MM.1S (cell line): ENCODE measurements around the gene FDPS.

ENCODE experiments used
- DNase-seq: peaks from one replicate; pipeline ENCODE4 v3.0.0-alpha.2; 2015
- H2AFZ ChIP-seq: fragments of 300-600 bp; sonication (generic); 2 replicates; pipeline ENCODE4 v1.6.0; 2016; ENCODE audit warnings: antibody characterized with exemption, low read length
- H3F3A ChIP-seq: fragments of 300-600 bp; sonication (generic); 2 replicates; pipeline ENCODE4 v1.6.1; 2016; ENCODE audit warnings: mild to moderate bottlenecking, antibody characterized with exemption, low read length, moderate library complexity, mixed read lengths; ENCODE audit not compliant: insufficient read depth
- H3K27ac ChIP-seq: fragments of 300-600 bp; sonication (generic); 2 replicates; pipeline ENCODE4 v1.5.1; 2016; ENCODE audit warnings: mild to moderate bottlenecking, low read length
- H3K27me3 ChIP-seq: fragments of 300-600 bp; sonication (generic); replicated peaks from 2 replicates; pipeline ENCODE4 v1.6.0; 2016; ENCODE audit warnings: low read length; ENCODE audit not compliant: insufficient read depth
- H3K36me3 ChIP-seq: fragments of 300-600 bp; sonication (generic); replicated peaks from 2 replicates; pipeline ENCODE4 v1.6.1; 2016; ENCODE audit warnings: mild to moderate bottlenecking, low read length, mixed read lengths; ENCODE audit not compliant: insufficient read depth
- H3K4me1 ChIP-seq: fragments of 300-600 bp; sonication (generic); 2 replicates; pipeline ENCODE4 v1.6.1; 2016; ENCODE audit warnings: low read length, mixed read lengths
- H3K4me2 ChIP-seq: fragments of 300-600 bp; sonication (generic); 2 replicates; pipeline ENCODE4 v1.6.0; 2016; ENCODE audit warnings: low read depth, low read length
- H3K4me3 ChIP-seq: fragments of 300-600 bp; sonication (generic); 2 replicates; pipeline ENCODE4 v1.5.1; 2016; ENCODE audit warnings: low read length, mixed read lengths
- H3K79me2 ChIP-seq: fragments of 300-600 bp; sonication (generic); 2 replicates; pipeline ENCODE4 v1.6.1; 2016; ENCODE audit warnings: mixed run types, low read length, mixed read lengths
- H3K9ac ChIP-seq: fragments of 300-600 bp; sonication (generic); 2 replicates; pipeline ENCODE4 v1.6.1; 2016; ENCODE audit warnings: low read length, mixed read lengths
- H3K9me2 ChIP-seq: fragments of 300-600 bp; sonication (generic); replicated peaks from 2 replicates; pipeline ENCODE4 v1.6.1; 2016; ENCODE audit warnings: mild to moderate bottlenecking, low read length, mixed read lengths; ENCODE audit not compliant: insufficient read depth
- H3K9me3 ChIP-seq: fragments of 300-600 bp; sonication (generic); replicated peaks from 2 replicates; pipeline ENCODE4 v1.6.1; 2016; ENCODE audit warnings: mild to moderate bottlenecking, low read length, mixed read lengths; ENCODE audit not compliant: insufficient read depth
- H4K20me1 ChIP-seq: fragments of 300-600 bp; sonication (generic); 2 replicates; pipeline ENCODE4 v1.6.1; 2016; ENCODE audit warnings: mild to moderate bottlenecking, low read length, moderate library complexity, mixed read lengths; ENCODE audit not compliant: insufficient read depth
- EZH2 ChIP-seq: fragments of 300-600 bp; sonication (generic); optimal IDR thresholded peaks from 2 replicates; pipeline ENCODE3; 2017; ENCODE audit warnings: low read depth, mild to moderate bottlenecking, antibody characterized with exemption, low read length, mixed read lengths
- EZH2phosphoT487 ChIP-seq: fragments of 300-600 bp; sonication (generic); IDR thresholded peaks from 2 replicates; pipeline ENCODE4 v1.6.1; 2018; ENCODE audit warnings: antibody characterized with exemption, low read length
- TF ChIP-seq, protein P1 (sequence below): fragments of 300-600 bp; sonication (generic); IDR thresholded peaks from 2 replicates; pipeline ENCODE4 v1.5.1; 2016; ENCODE audit warnings: antibody characterized with exemption, low read length, mixed read lengths

FDPS gene

DNA sequence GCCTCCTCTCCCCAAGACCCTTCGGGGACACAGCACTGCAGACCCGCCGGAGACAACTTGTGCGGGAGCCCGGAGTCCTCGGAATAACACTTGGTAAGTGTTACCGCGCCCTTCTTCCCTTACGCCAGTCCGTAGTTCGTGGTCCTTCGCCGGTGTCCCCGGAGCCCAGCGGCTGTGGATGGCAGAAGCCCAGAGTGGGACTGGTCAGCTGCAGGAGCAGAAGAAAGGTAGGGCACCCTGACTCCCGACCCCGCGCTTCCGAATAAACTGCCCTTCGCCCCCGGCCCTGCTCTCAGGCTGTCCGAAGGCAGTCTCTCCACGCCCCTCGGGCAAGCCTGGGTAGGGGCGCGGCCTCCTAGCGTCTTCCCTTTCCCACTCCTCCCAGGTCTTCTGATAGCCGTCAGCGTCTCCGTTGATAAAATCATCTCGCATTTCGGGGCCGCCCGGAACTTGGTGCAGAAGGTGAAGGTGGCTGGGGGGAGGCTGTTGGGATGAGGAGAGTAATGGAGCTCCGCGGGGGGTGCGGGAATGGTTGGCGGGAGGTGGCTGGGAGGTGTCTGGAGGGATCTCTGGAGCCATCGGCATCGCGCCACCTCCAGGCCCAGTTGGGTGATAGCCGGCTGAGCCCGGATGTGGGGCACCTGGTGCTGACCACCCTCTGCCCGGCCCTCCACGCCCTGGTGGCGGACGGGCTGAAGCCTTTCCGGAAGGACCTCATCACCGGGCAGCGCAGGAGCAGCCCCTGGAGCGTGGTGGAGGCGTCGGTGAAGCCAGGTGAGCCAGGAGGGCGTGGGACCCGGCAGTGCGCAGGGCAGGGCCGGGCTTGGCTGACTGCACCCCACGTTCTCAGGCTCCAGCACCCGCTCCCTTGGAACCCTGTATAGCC lies 16.3 kb downstream of the FDPS start:
- DNase-seq = peak; percentile 17

DNA sequence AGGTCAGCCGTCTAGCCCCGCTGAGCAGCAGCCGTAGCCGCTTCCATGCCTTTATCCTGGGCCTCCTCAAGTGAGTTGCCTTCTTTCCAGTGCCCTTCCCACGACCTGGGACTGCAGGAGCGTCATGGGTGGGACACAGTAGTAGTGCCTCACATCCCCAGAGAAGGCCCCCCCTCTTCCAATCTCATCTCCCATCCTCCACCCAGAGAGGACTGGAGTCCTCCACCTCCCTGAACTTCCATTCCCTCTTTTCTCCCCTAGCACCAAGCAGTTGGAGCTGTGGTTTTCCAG lies 16.9 kb downstream of the FDPS start:
- DNase-seq = no peak
- peaks cover 34% of the 10 kb centered on the region for H3F3A ChIP-seq
- no peaks in the 10 kb centered on the region for H4K20me1 ChIP-seq
- H3K27ac ChIP-seq = no peak overlapping the region
- H3K9ac ChIP-seq = no peak overlapping the region
- H2AFZ ChIP-seq = no peak overlapping the region
- 0 out of 2 replicates have a peak, but pooled peaks cover 7% of the 10 kb centered on the region for H3K4me1 ChIP-seq
- no peak overlapping the region for H3K4me2 ChIP-seq
- no peaks in the 10 kb centered on the region for H3K36me3 ChIP-seq
- no peak overlapping the region for H3K4me3 ChIP-seq
- H3K27me3 ChIP-seq = no peaks in the 10 kb centered on the region
- no peaks in the 10 kb centered on the region for H3K9me3 ChIP-seq
- TF ChIP-seq, protein P1, sequence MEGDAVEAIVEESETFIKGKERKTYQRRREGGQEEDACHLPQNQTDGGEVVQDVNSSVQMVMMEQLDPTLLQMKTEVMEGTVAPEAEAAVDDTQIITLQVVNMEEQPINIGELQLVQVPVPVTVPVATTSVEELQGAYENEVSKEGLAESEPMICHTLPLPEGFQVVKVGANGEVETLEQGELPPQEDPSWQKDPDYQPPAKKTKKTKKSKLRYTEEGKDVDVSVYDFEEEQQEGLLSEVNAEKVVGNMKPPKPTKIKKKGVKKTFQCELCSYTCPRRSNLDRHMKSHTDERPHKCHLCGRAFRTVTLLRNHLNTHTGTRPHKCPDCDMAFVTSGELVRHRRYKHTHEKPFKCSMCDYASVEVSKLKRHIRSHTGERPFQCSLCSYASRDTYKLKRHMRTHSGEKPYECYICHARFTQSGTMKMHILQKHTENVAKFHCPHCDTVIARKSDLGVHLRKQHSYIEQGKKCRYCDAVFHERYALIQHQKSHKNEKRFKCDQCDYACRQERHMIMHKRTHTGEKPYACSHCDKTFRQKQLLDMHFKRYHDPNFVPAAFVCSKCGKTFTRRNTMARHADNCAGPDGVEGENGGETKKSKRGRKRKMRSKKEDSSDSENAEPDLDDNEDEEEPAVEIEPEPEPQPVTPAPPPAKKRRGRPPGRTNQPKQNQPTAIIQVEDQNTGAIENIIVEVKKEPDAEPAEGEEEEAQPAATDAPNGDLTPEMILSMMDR = no peak
- TF ChIP-seq EZH2phosphoT487 (no peak), EZH2 (no peak)
- H3K9me2 ChIP-seq = no peaks in the 10 kb centered on the region
- no peaks in the 10 kb centered on the region for H3K79me2 ChIP-seq

More for the DNA sequence above, 16.3 kb downstream of the FDPS start:
- no peaks in the 10 kb centered on the region for H4K20me1 ChIP-seq
- 0 out of 2 replicates have a peak, but pooled peaks cover 7% of the 10 kb centered on the region for H3K4me1 ChIP-seq
- TF ChIP-seq EZH2phosphoT487 = no peak
- no peak for TF ChIP-seq EZH2
- TF ChIP-seq, protein P1 = peak; percentile 2; the same call in 1 of the 2 replicates
- H2AFZ ChIP-seq = peak overlapping the region; percentile 100
- H3K36me3 ChIP-seq = no peaks in the 10 kb centered on the region
- no peaks in the 10 kb centered on the region for H3K9me2 ChIP-seq
- H3K9me3 ChIP-seq = no peaks in the 10 kb centered on the region
- no peaks in the 10 kb centered on the region for H3K27me3 ChIP-seq
- H3K9ac ChIP-seq = peak overlapping the region; percentile 74
- no peaks in the 10 kb centered on the region for H3K79me2 ChIP-seq
- H3F3A ChIP-seq = peaks cover 39% of the 10 kb centered on the region
- peak overlapping the region; percentile 99 for H3K4me2 ChIP-seq
- no peak overlapping the region for H3K27ac ChIP-seq
- peak overlapping the region; percentile 93 for H3K4me3 ChIP-seq

DNA sequence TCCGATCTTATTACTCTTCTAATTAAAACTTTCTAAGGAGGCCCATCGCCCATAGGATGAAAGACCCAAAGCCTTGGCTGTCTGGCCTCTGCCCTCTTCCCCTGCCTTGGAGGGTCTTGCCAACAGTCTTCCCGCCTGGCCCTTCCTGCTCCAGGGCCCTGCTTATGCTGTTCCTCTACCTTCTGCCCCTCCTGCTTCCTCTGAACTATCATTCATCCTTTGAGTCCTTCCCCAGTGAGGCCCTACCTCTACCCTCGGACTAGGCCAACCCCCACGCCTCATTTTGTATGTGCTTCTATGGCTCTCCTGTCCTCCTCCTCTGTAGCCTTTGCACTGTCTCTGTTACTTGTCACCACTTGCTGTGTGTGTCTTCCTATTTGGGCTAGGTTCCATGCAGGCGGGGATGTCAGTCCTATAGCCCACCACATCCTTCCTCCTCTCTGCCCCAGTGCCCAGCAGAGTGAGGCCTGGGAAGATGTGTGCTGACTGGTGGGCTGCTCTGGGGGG lies 17.4 kb downstream of the FDPS start:
- Histone ChIP-seq H3K79me2 (no peaks in the 10 kb centered on the region), H3F3A (peaks cover 31% of the 10 kb centered on the region), H3K27me3 (no peaks in the 10 kb centered on the region), H2AFZ (no peak overlapping the region), H3K4me2 (no peak overlapping the region), H3K4me3 (no peak overlapping the region), H3K9me2 (no peaks in the 10 kb centered on the region), H3K36me3 (no peaks in the 10 kb centered on the region), H3K4me1 (0 out of 2 replicates have a peak, but pooled peaks cover 7% of the 10 kb centered on the region), H4K20me1 (no peaks in the 10 kb centered on the region), H3K9me3 (no peaks in the 10 kb centered on the region), H3K27ac (no peak overlapping the region), H3K9ac (no peak overlapping the region)
- no peak for DNase-seq
- TF ChIP-seq, protein P1 = no peak
- TF ChIP-seq EZH2 (no peak), EZH2phosphoT487 (no peak)
